H9 (cell line): ENCODE results near the gene PLEKHA4. TPM values are rescaled to one million over a fixed set of nuclear protein-coding genes. Genes with fewer than 3 reads are reported as not detected.

Experiments
- DNase-seq: peaks from one replicate; pipeline ENCODE4 v3.0.0-alpha.2; 2017
- H2AFZ ChIP-seq: one replicate; pipeline ENCODE4 v1.6.1; 2013; ENCODE audit warnings: mild to moderate bottlenecking, low read length, control low read depth, moderate library complexity
- H2AK5ac ChIP-seq: 2 replicates; pipeline ENCODE4 v1.6.1; 2013; ENCODE audit warnings: low read length, control low read depth, mixed read lengths; ENCODE audit not compliant: insufficient read length
- H2BK120ac ChIP-seq: one replicate; pipeline ENCODE4 v1.6.1; 2013; ENCODE audit warnings: low read depth, mild to moderate bottlenecking, low read length, control low read depth, inconsistent platforms; ENCODE audit not compliant: poor library complexity, severe bottlenecking
- H2BK12ac ChIP-seq: 2 replicates; pipeline ENCODE4 v1.6.1; 2013; ENCODE audit warnings: low read length, control low read depth, mixed read lengths, low read depth; ENCODE audit not compliant: insufficient read length
- H2BK15ac ChIP-seq: 2 replicates; pipeline ENCODE4 v1.6.1; 2013; ENCODE audit warnings: low read depth, low read length, control low read depth
- H2BK20ac ChIP-seq: one replicate; pipeline ENCODE4 v1.6.1; 2013; ENCODE audit warnings: low read depth, mild to moderate bottlenecking, low read length, control low read depth, inconsistent platforms; ENCODE audit not compliant: poor library complexity, severe bottlenecking
- H2BK5ac ChIP-seq: 2 replicates; pipeline ENCODE4 v1.6.1; 2013; ENCODE audit warnings: low read length, control low read depth, mixed read lengths; ENCODE audit not compliant: insufficient read length
- H3K14ac ChIP-seq: 2 replicates; pipeline ENCODE4 v1.6.1; 2013; ENCODE audit warnings: low read length, control low read depth; ENCODE audit not compliant: insufficient read depth
- H3K18ac ChIP-seq: 2 replicates; pipeline ENCODE4 v1.6.1; 2013; ENCODE audit warnings: low read depth, mild to moderate bottlenecking, mixed read lengths, low read length, control low read depth; ENCODE audit not compliant: insufficient read length
- H3K23ac ChIP-seq: 2 replicates; pipeline ENCODE4 v1.6.1; 2013; ENCODE audit warnings: low read length, control low read depth, mixed read lengths, low read depth; ENCODE audit not compliant: insufficient read length
- H3K23me2 ChIP-seq: 2 replicates; pipeline ENCODE4 v1.6.1; 2013; ENCODE audit warnings: low read depth, mild to moderate bottlenecking, mixed read lengths, low read length, control low read depth; ENCODE audit not compliant: insufficient read length, poor library complexity, severe bottlenecking
- H3K27ac ChIP-seq: 2 replicates; pipeline ENCODE4 v1.5.1; 2013; ENCODE audit warnings: low read length, control low read depth, mixed read lengths, low read depth; ENCODE audit not compliant: insufficient read length
- H3K27me3 ChIP-seq: 2 replicates; pipeline ENCODE4 v1.6.1; 2013; ENCODE audit warnings: low read length, control low read depth, inconsistent platforms; ENCODE audit not compliant: insufficient read depth
- H3K4ac ChIP-seq: 2 replicates; pipeline ENCODE4 v1.6.1; 2013; ENCODE audit warnings: low read depth, mild to moderate bottlenecking, control low read depth, inconsistent platforms, low read length, moderate library complexity
- H3K4me1 ChIP-seq: 2 replicates; pipeline ENCODE4 v1.6.1; 2013; ENCODE audit warnings: low read length, control low read depth, inconsistent platforms; ENCODE audit not compliant: insufficient read depth
- H3K4me2 ChIP-seq: 2 replicates; pipeline ENCODE4 v1.6.1; 2013; ENCODE audit warnings: low read length, control low read depth, mixed read lengths; ENCODE audit not compliant: insufficient read length, insufficient read depth
- H3K56ac ChIP-seq: 2 replicates; pipeline ENCODE4 v1.6.1; 2013; ENCODE audit warnings: low read depth, mild to moderate bottlenecking, mixed read lengths, low read length, control low read depth; ENCODE audit not compliant: insufficient read length
- H3K79me1 ChIP-seq: 2 replicates; pipeline ENCODE4 v1.6.1; 2013; ENCODE audit warnings: low read depth, mild to moderate bottlenecking, moderate library complexity, low read length, control low read depth, inconsistent platforms; ENCODE audit not compliant: insufficient read depth, poor library complexity, severe bottlenecking
- H3K79me2 ChIP-seq: 2 replicates; pipeline ENCODE4 v1.6.1; 2013; ENCODE audit warnings: low read length, control low read depth, inconsistent platforms; ENCODE audit not compliant: insufficient read depth
- H3K9ac ChIP-seq: 2 replicates; pipeline ENCODE4 v1.6.1; 2013; ENCODE audit warnings: low read length, control low read depth, mixed read lengths; ENCODE audit not compliant: insufficient read length; ENCODE audit errors: extremely low read depth
- H3K9me3 ChIP-seq: one replicate; pipeline ENCODE4 v1.6.1; 2013; ENCODE audit warnings: low read depth, low read length, inconsistent platforms; ENCODE audit not compliant: control insufficient read depth
- H3T11ph ChIP-seq: one replicate; pipeline ENCODE4 v1.6.1; 2013; ENCODE audit warnings: mild to moderate bottlenecking, low read length, control low read depth, inconsistent platforms
- H4K20me1 ChIP-seq: one replicate; pipeline ENCODE4 v1.6.1; 2013; ENCODE audit not compliant: control insufficient read depth, insufficient read length, insufficient read depth
- H4K5ac ChIP-seq: 2 replicates; pipeline ENCODE4 v1.6.1; 2013; ENCODE audit warnings: low read depth, mild to moderate bottlenecking, mixed read lengths, low read length, control low read depth; ENCODE audit not compliant: insufficient read length
- H4K8ac ChIP-seq: replicated peaks from 2 replicates; pipeline ENCODE4 v1.6.1; 2013; ENCODE audit warnings: low read length, control low read depth, mixed read lengths, low read depth; ENCODE audit not compliant: insufficient read length
- H4K91ac ChIP-seq: 2 replicates; pipeline ENCODE4 v1.6.1; 2013; ENCODE audit warnings: low read depth, mild to moderate bottlenecking, moderate library complexity, mixed read lengths, low read length, control low read depth; ENCODE audit not compliant: insufficient read length
- H3K27ac Mint-ChIP-seq, 3 experiments: 2 replicates in 2 of 3; 3 replicates in 1 of 3; pipeline ENCODE4 v1.8.0; 2020 to 2021; ENCODE audit warnings: mixed read lengths in 3 of 3, mild to moderate bottlenecking in 1 of 3, moderate library complexity in 1 of 3
- H3K27me3 Mint-ChIP-seq: 2 replicates; pipeline ENCODE4 v1.8.0; 2021; ENCODE audit warnings: low read depth, mild to moderate bottlenecking, moderate library complexity, mixed read lengths
- H3K36me3 Mint-ChIP-seq, 3 experiments: 2 replicates in 2 of 3; 3 replicates in 1 of 3; pipeline ENCODE4 v1.8.0; 2020 to 2021; ENCODE audit warnings: low read depth in 3 of 3, mixed read lengths in 3 of 3; ENCODE audit not compliant: insufficient read depth in 1 of 3
- H3K4me1 Mint-ChIP-seq, 2 experiments: 2 replicates each; pipeline ENCODE4 v1.8.0; 2020; ENCODE audit warnings: mixed read lengths in 2 of 2
- H3K4me3 Mint-ChIP-seq, 2 experiments: 2 replicates in 1 of 2; 3 replicates in 1 of 2; pipeline ENCODE4 v1.8.0; 2020 to 2021; ENCODE audit warnings: mild to moderate bottlenecking in 2 of 2, mixed read lengths in 2 of 2, moderate library complexity in 1 of 2
- H3K9me3 Mint-ChIP-seq, 2 experiments: 2 replicates in 1 of 2; 3 replicates in 1 of 2; pipeline ENCODE4 v1.8.0; 2020; ENCODE audit warnings: mild to moderate bottlenecking in 2 of 2, mixed read lengths in 2 of 2, moderate library complexity in 1 of 2
- WGBS: extraction: QIAGEN DNeasy Blood & Tissue Kit; methylation state at CpG from one replicate; pipeline ENCODE4 v1.1.7; 2013; ENCODE audit warnings: missing lambda C conversion rate, low lambda C conversion rate, mixed read lengths; ENCODE audit not compliant: insufficient read length; ENCODE audit errors: extremely low coverage; 5-methylcytosine and 5-hydroxymethylcytosine counted together
- total RNA-seq: library from RNA; stranded (reverse); gene quantifications from 2 replicates; pipeline ENCODE4 v1.2.1, GENCODE V29; 2021
- TF ChIP-seq, protein P1 (sequence below): fragments of 200-600 bp; sonication (generic); conservative IDR thresholded peaks from 3 replicates; pipeline ENCODE4 v1.8.0; 2021; ENCODE audit warnings: antibody characterized with exemption, mild to moderate bottlenecking

Gene PLEKHA4
- total RNA-seq, 1 experiment from 2014 or later, result 15.3 TPM

GRCh38 chr19:48918071-48918470, 49.7 kb upstream of the PLEKHA4 start:
- H3K23ac ChIP-seq, result no peak overlapping the region
- no peak overlapping the region for H2AFZ ChIP-seq
- TF ChIP-seq, protein P1, sequence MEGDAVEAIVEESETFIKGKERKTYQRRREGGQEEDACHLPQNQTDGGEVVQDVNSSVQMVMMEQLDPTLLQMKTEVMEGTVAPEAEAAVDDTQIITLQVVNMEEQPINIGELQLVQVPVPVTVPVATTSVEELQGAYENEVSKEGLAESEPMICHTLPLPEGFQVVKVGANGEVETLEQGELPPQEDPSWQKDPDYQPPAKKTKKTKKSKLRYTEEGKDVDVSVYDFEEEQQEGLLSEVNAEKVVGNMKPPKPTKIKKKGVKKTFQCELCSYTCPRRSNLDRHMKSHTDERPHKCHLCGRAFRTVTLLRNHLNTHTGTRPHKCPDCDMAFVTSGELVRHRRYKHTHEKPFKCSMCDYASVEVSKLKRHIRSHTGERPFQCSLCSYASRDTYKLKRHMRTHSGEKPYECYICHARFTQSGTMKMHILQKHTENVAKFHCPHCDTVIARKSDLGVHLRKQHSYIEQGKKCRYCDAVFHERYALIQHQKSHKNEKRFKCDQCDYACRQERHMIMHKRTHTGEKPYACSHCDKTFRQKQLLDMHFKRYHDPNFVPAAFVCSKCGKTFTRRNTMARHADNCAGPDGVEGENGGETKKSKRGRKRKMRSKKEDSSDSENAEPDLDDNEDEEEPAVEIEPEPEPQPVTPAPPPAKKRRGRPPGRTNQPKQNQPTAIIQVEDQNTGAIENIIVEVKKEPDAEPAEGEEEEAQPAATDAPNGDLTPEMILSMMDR, result no peak
- no peak overlapping the region for H4K91ac ChIP-seq
- no peak overlapping the region for H3K27ac ChIP-seq
- H2BK120ac ChIP-seq, result no peak overlapping the region
- H3K4me1 ChIP-seq, result no peaks in the 10 kb centered on the region
- H3K18ac ChIP-seq, result no peak overlapping the region
- H3K14ac ChIP-seq, result no peak overlapping the region
- Mint-ChIP-seq H3K27ac (no peak overlapping the region; a peak in 1 of 7 replicates), H3K4me3 (no peak overlapping the region), H3K9me3 (no peaks in the 10 kb centered on the region), H3K36me3 (peaks cover 18 to 56% (median 50%) of the 10 kb centered on the region in 3 experiments), H3K27me3 (no peaks in the 10 kb centered on the region), H3K4me1 (0 out of 4 replicates have a peak, but pooled peaks cover 0 to 2% of the 10 kb centered on the region in 2 experiments)
- H3K79me1 ChIP-seq, result no peaks in the 10 kb centered on the region
- H3K4ac ChIP-seq, result no peak overlapping the region
- H3K56ac ChIP-seq, result no peak overlapping the region
- no peak overlapping the region for H3K4me2 ChIP-seq
- no peak for DNase-seq
- H3T11ph ChIP-seq, result no peak overlapping the region
- H2BK5ac ChIP-seq, result no peak overlapping the region
- no peak overlapping the region for H2BK12ac ChIP-seq
- no peaks in the 10 kb centered on the region for H3K27me3 ChIP-seq
- WGBS, result no CpG with 5 or more reads among the region's 6 CpGs
- no peak overlapping the region for H2AK5ac ChIP-seq
- no peak overlapping the region for H2BK15ac ChIP-seq
- H4K8ac ChIP-seq, result no peak overlapping the region
- no peaks in the 10 kb centered on the region for H3K79me2 ChIP-seq
- H3K9ac ChIP-seq, result no peak overlapping the region
- H4K5ac ChIP-seq, result no peak overlapping the region
- H3K9me3 ChIP-seq, result no peaks in the 10 kb centered on the region
- no peaks in the 10 kb centered on the region for H3K23me2 ChIP-seq
- H2BK20ac ChIP-seq, result no peak overlapping the region
- H4K20me1 ChIP-seq, result no peaks in the 10 kb centered on the region
